Peyer's patch (tissue), 4 donors: ENCODE data around the gene DNM3.
"Not testable (repeated sequence)": the region's sequence is repeated elsewhere in the genome, so short reads cannot be mapped to it uniquely, and the experiment has no call there.

Experiments used
- CTCF ChIP-seq, 6 experiments: fragments of 450-650 bp in 4 of 6; fragments of 200-600 bp in 2 of 6; sonication (generic) in 1 of 6; IDR thresholded peaks; one replicate each; pipeline ENCODE4 v1.5.1; 2017 to 2019; ENCODE audit warnings: antibody characterized with exemption in 6 of 6, mild to moderate bottlenecking in 3 of 6, moderate library complexity in 1 of 6
- POLR2A ChIP-seq, 2 donors: fragments of 450-650 bp; IDR thresholded peaks; one replicate each; pipeline ENCODE4 v1.5.1; 2017; ENCODE audit warnings: antibody characterized with exemption in 2 of 2, mild to moderate bottlenecking in 2 of 2, moderate library complexity in 2 of 2

GRCh38 chr1:171799698-171800097 is 41.6 kb upstream of the DNM3 start:
- not testable (repeated sequence) for TF ChIP-seq CTCF, POLR2A (IDR thresholded peaks at IDR 0.05)
